Ovary (tissue), 3 donors: Measurements from ENCODE around the gene ELOB.

Experiments used
- EP300 ChIP-seq: sonication (generic); formaldehyde crosslinking; IDR thresholded peaks from one replicate; pipeline ENCODE4 v1.6.1; 2017; ENCODE audit warnings: antibody characterized with exemption
- POLR2A ChIP-seq: fragments of 450-650 bp; IDR thresholded peaks from one replicate; pipeline ENCODE4 v1.6.1; 2017; ENCODE audit warnings: antibody characterized with exemption, mild to moderate bottlenecking, moderate library complexity
- TF ChIP-seq, protein P1 (sequence below), 3 donors: fragments of 450-650 bp in 2 of 3; fragments of 200-600 bp in 1 of 3; IDR thresholded peaks; one replicate each; pipeline versions ENCODE4 v1.5.1 to v1.8.0; 2016 to 2022; ENCODE audit warnings: antibody characterized with exemption in 3 of 3, mild to moderate bottlenecking in 1 of 3
- donor health status: DM: no; HTN: no; CAD: no.

DNA sequence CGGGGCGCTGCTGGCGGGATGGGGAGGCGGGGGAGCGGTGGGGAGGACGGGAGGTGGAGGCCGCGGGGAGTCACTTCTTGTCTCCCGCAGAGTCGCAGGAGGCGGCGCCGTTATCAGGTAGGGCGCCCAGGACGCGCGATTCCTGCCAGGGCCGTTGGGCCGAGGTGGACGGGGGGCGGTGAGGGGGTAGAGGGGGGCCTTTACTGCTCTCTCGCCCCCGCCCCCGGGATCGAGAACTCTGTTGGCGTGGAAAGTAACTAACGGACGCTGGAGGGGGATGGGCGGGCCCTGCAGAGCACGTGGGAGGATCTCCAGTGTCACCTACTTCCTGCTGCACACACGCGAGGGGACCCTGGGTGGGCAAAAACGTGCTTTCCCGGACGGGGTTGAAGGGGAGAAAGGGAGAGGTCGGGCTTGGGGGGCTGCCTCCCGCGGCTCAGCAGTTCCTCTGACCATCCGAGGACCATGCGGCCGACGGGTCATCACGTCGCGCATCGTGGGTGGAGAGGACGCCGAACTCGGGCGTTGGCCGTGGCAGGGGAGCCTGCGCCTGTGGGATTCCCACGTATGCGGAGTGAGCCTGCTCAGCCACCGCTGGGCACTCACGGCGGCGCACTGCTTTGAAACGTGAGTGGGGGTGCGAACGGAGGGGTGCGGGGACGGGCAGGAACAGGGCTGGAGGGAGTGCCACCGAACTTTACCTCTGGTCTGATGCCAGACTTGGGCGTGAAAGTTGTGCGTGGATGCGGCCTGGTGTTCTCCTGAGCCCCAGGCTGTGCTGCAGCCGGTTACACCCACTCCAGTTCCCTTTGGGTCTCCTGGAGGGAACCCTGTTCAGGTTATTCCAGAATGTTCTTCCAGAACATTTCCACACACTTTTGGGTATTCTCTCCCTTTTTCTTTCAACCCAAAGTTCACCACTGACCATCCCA is 40.5 kb upstream of the ELOB start:
- TF ChIP-seq, protein P1, sequence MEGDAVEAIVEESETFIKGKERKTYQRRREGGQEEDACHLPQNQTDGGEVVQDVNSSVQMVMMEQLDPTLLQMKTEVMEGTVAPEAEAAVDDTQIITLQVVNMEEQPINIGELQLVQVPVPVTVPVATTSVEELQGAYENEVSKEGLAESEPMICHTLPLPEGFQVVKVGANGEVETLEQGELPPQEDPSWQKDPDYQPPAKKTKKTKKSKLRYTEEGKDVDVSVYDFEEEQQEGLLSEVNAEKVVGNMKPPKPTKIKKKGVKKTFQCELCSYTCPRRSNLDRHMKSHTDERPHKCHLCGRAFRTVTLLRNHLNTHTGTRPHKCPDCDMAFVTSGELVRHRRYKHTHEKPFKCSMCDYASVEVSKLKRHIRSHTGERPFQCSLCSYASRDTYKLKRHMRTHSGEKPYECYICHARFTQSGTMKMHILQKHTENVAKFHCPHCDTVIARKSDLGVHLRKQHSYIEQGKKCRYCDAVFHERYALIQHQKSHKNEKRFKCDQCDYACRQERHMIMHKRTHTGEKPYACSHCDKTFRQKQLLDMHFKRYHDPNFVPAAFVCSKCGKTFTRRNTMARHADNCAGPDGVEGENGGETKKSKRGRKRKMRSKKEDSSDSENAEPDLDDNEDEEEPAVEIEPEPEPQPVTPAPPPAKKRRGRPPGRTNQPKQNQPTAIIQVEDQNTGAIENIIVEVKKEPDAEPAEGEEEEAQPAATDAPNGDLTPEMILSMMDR (IDR thresholded peaks at IDR 0.05), result no peak
- no peak for TF ChIP-seq POLR2A
- no peak for TF ChIP-seq EP300
